ENCODE results near the gene OR10G8.

Gene OR10G8

GRCh38 chr11:124078591-124078990 is 52.0 kb downstream of the OR10G8 start:
- no peak for DNase-seq

- no peak for DNase-seq
Measured at GRCh38 chr11:124079631-124080326, 53.2 kb downstream of the OR10G8 start.
